ENCODE measurements around the gene SIRT5.

SIRT5 gene

GRCh38 chr6:13615792-13616120 lies 41.4 kb downstream of the SIRT5 start:
- Histone ChIP-seq H3K4me1 (ENCODE audit: low read length) (peaks cover 29% of the 10 kb centered on the region), H3K9me2 (replicated peaks; ENCODE audit: insufficient read depth, low read length) (no peaks in the 10 kb centered on the region), H3K4me2 (ENCODE audit: low read depth, low read length) (peak overlapping the region; percentile 90), H3K27ac (ENCODE audit: low read length) (peak overlapping the region; percentile 83; the same call in 1 of the 2 replicates), H3F3A (ENCODE audit: insufficient read depth, low read length) (peaks cover 26% of the 10 kb centered on the region), H3K9ac (ENCODE audit: low read length) (peak overlapping the region; percentile 95), H4K20me1 (ENCODE audit: insufficient read depth, low read length) (peaks cover 8% of the 10 kb centered on the region; the same call in 1 of the 2 replicates), H3K79me2 (ENCODE audit: low read length) (peaks cover 60% of the 10 kb centered on the region), H3K36me3 (replicated peaks; ENCODE audit: insufficient read depth, low read length) (peaks cover 8% of the 10 kb centered on the region), H3K27me3 (replicated peaks; ENCODE audit: insufficient read depth, low read length) (no peaks in the 10 kb centered on the region), H3K4me3 (ENCODE audit: low read length) (peak overlapping the region; percentile 89), H2AFZ (ENCODE audit: low read length) (peak overlapping the region; percentile 65), H3K9me3 (replicated peaks; ENCODE audit: insufficient read depth, low read length) (no peaks in the 10 kb centered on the region)
- DNase-seq, result peak; percentile 25
- TF ChIP-seq EZH2phosphoT487 (IDR thresholded peaks at IDR 0.05; ENCODE audit: low read length) (no peak), CTCF (IDR thresholded peaks at IDR 0.05; ENCODE audit: low read length) (no peak), EZH2 (optimal IDR thresholded peaks at IDR 0.05; ENCODE audit: low read depth, low read length) (no peak)

- Histone ChIP-seq H2AFZ (ENCODE audit: low read length) (no peak overlapping the region), H3K79me2 (ENCODE audit: low read length) (peaks cover 65% of the 10 kb centered on the region), H3K4me1 (ENCODE audit: low read length) (peaks cover 21% of the 10 kb centered on the region), H3K36me3 (replicated peaks; ENCODE audit: insufficient read depth, low read length) (peaks cover 20% of the 10 kb centered on the region), H3K9me3 (replicated peaks; ENCODE audit: insufficient read depth, low read length) (no peaks in the 10 kb centered on the region), H4K20me1 (ENCODE audit: insufficient read depth, low read length) (peaks cover 8% of the 10 kb centered on the region; the same call in 1 of the 2 replicates), H3K4me2 (ENCODE audit: low read depth, low read length) (peak overlapping the region; percentile 90), H3F3A (ENCODE audit: insufficient read depth, low read length) (peaks cover 15% of the 10 kb centered on the region; the same call in 1 of the 2 replicates), H3K27me3 (replicated peaks; ENCODE audit: insufficient read depth, low read length) (no peaks in the 10 kb centered on the region), H3K9me2 (replicated peaks; ENCODE audit: insufficient read depth, low read length) (no peaks in the 10 kb centered on the region), H3K4me3 (ENCODE audit: low read length) (no peak overlapping the region), H3K9ac (ENCODE audit: low read length) (no peak overlapping the region), H3K27ac (ENCODE audit: low read length) (no peak overlapping the region)
- no peak for DNase-seq
- TF ChIP-seq EZH2 (optimal IDR thresholded peaks at IDR 0.05; ENCODE audit: low read depth, low read length) (no peak), CTCF (IDR thresholded peaks at IDR 0.05; ENCODE audit: low read length) (no peak), EZH2phosphoT487 (IDR thresholded peaks at IDR 0.05; ENCODE audit: low read length) (no peak)
Measured at GRCh38 chr6:13617066-13617465, 42.7 kb downstream of the SIRT5 start.

GRCh38 chr6:13624871-13625288 lies 50.5 kb downstream of the SIRT5 start:
- H3K27ac ChIP-seq (ENCODE audit: low read length), result no peak overlapping the region
- peaks cover 13% of the 10 kb centered on the region; the same call in 1 of the 2 replicates for H3F3A ChIP-seq (ENCODE audit: insufficient read depth, low read length)
- no peaks in the 10 kb centered on the region for H3K9me2 ChIP-seq (replicated peaks; ENCODE audit: insufficient read depth, low read length)
- H3K9me3 ChIP-seq (replicated peaks; ENCODE audit: insufficient read depth, low read length), result no peaks in the 10 kb centered on the region
- no peak overlapping the region for H3K4me3 ChIP-seq (ENCODE audit: low read length)
- H3K79me2 ChIP-seq (ENCODE audit: low read length), result peaks cover 16% of the 10 kb centered on the region; the same call in 1 of the 2 replicates
- H3K27me3 ChIP-seq (replicated peaks; ENCODE audit: insufficient read depth, low read length), result no peaks in the 10 kb centered on the region
- H3K9ac ChIP-seq (ENCODE audit: low read length), result no peak overlapping the region
- H3K36me3 ChIP-seq (replicated peaks; ENCODE audit: insufficient read depth, low read length), result peaks cover 18% of the 10 kb centered on the region; the same call in 1 of the 2 replicates
- no peak overlapping the region for H3K4me2 ChIP-seq (ENCODE audit: low read depth, low read length)
- H3K4me1 ChIP-seq (ENCODE audit: low read length), result no peaks in the 10 kb centered on the region
- H2AFZ ChIP-seq (ENCODE audit: low read length), result no peak overlapping the region
- TF ChIP-seq CTCF (IDR thresholded peaks at IDR 0.05; ENCODE audit: low read length), result peak; percentile 59
- no peak for TF ChIP-seq EZH2phosphoT487 (IDR thresholded peaks at IDR 0.05; ENCODE audit: low read length)
- peak; percentile 61 for DNase-seq
- H4K20me1 ChIP-seq (ENCODE audit: insufficient read depth, low read length), result no peaks in the 10 kb centered on the region

All from MM.1S (cell line).